ACC112 (cell line): ENCODE results near the gene MYO7B.

Experiments
- H2AFZ ChIP-seq: fragments of 200-600 bp; sonication (generic); one replicate; pipeline ENCODE4 v1.6.0; 2017; ENCODE audit warnings: antibody characterized with exemption, low read length; ENCODE audit not compliant: unreplicated experiment
- H3K27ac ChIP-seq: fragments of 200-600 bp; sonication (generic); 2 replicates; pipeline ENCODE4 v1.5.1; 2014; ENCODE audit warnings: low read depth, mild to moderate bottlenecking, antibody characterized with exemption, low read length, moderate library complexity
- H3K27me3 ChIP-seq: fragments of 200-600 bp; sonication (generic); 2 replicates; pipeline ENCODE4 v1.6.1; 2014; ENCODE audit warnings: mild to moderate bottlenecking, antibody characterized with exemption, low read length, moderate library complexity, mixed read lengths; ENCODE audit not compliant: insufficient read depth
- H3K36me3 ChIP-seq: fragments of 200-600 bp; sonication (generic); 2 replicates; pipeline ENCODE4 v1.6.1; 2016; ENCODE audit warnings: mild to moderate bottlenecking, antibody characterized with exemption, low read length, moderate library complexity, mixed read lengths; ENCODE audit not compliant: insufficient read depth
- H3K4me1 ChIP-seq: fragments of 200-600 bp; sonication (generic); one replicate; pipeline ENCODE4 v1.6.1; 2016; ENCODE audit warnings: low read length, mixed read lengths; ENCODE audit not compliant: insufficient read depth, unreplicated experiment, control insufficient read depth
- H3K4me3 ChIP-seq: fragments of 200-600 bp; sonication (generic); 2 replicates; pipeline ENCODE4 v1.5.1; 2014; ENCODE audit warnings: mild to moderate bottlenecking, low read depth, low read length
- H3K79me2 ChIP-seq: fragments of 200-600 bp; sonication (generic); one replicate; pipeline ENCODE4 v1.6.0; 2016; ENCODE audit warnings: low read length; ENCODE audit not compliant: control insufficient read depth, unreplicated experiment, insufficient read depth

The MYO7B gene

DNA sequence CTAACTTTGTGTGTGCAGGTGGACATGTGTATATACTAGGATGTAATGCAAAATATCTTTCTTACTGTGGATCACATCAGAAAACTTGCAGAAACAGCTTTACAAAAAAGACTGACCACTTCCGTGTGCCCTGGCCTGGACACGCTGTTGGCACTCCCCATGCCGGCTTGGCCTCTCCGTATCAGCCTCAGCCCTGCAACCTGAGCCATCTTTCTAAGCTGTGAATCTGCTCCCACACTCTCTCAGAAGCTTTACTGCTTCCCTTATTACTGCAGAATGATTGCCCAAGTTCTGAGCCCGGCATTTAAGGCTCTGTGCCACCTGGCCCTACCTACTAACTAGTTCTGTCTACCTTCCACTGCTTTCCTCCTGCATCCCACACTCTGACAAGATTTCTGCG, 37.8 kb downstream of the MYO7B start:
- Histone ChIP-seq H3K27ac (no peak overlapping the region), H3K4me1 (peaks cover 44% of the 10 kb centered on the region), H2AFZ (no peak overlapping the region), H3K36me3 (no peaks in the 10 kb centered on the region), H3K4me3 (no peak overlapping the region), H3K27me3 (no peaks in the 10 kb centered on the region), H3K79me2 (no peaks in the 10 kb centered on the region)

DNA sequence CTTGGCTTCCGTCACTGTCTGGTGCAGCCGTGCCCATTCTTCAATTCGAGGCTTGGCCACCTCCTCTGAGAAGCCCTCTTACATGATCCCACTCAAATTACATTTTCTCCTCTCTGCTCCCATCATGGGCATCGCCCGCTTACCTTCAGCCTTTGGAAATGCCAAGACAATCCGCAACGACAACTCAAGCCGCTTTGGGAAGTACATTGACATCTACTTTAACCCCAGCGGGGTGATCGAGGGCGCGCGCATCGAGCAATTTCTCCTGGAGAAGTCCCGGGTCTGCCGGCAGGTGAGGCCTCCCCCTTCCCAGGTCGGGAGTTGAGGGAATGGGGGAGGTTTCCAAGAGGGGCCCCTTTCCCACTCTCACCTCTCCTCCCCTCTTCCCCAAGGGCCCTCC, 38.3 kb downstream of the MYO7B start:
- Histone ChIP-seq H3K27ac (no peak overlapping the region), H3K36me3 (no peaks in the 10 kb centered on the region), H3K4me1 (peaks cover 40% of the 10 kb centered on the region)

DNA sequence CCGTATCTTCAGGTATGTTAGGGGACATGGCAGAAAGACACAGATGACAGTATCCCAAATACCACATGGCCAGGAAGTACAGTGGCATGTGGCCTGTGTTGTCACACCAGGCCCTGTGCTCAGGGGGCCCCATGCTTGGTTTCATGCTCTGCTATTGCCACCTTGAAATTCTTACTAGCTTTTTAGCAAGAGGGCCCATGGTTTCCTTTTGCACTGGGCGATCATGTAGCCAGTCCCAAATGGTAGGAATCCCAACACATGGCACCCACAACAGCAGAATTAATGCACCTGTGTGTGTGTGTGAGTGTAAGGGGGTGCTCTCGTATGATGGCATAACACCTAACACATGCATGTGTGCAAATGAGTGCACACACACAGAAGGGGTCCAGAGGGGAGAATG, 39.2 kb downstream of the MYO7B start:
- Histone ChIP-seq H3K4me1 (peaks cover 31% of the 10 kb centered on the region), H3K79me2 (no peaks in the 10 kb centered on the region), H3K27ac (no peak overlapping the region), H3K27me3 (no peaks in the 10 kb centered on the region), H3K36me3 (no peaks in the 10 kb centered on the region), H2AFZ (no peak overlapping the region), H3K4me3 (no peak overlapping the region)

More for the DNA sequence above, 38.3 kb downstream of the MYO7B start:
- no peak overlapping the region for H3K4me3 ChIP-seq
- H3K79me2 ChIP-seq = no peaks in the 10 kb centered on the region
- no peak overlapping the region for H2AFZ ChIP-seq
- H3K27me3 ChIP-seq = no peaks in the 10 kb centered on the region

DNA sequence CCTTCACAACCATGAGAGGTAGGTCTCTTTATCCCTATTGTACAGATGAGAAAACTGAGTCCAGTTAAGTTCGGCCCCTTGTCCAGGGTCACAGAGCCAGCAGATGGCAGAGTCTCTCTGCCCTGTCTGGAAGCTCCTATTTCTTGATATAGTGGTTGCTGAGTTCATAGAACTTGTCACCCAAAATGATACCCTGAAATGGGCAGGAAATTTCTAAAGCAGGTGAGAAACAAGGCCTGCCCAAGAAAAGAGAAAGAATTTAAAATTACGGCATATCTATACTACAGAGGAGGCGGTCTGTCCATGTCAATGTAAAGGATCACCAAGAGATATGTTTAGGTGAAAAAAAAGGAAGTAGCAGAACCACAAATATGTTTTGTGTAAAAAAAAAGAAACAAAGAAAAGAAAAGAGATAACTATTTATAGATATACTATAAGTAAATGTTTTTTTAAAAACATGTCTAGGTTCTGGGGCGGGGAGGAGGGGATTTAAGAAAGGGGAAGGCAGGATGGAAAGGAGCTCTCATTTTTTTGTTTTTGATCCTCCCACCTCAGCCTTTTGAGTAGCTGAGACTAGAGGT, 39.8 kb downstream of the MYO7B start:
- Histone ChIP-seq H2AFZ (no peak overlapping the region), H3K27ac (no peak overlapping the region), H3K27me3 (no peaks in the 10 kb centered on the region), H3K79me2 (no peaks in the 10 kb centered on the region), H3K4me3 (no peak overlapping the region), H3K36me3 (no peaks in the 10 kb centered on the region), H3K4me1 (peaks cover 24% of the 10 kb centered on the region)

DNA sequence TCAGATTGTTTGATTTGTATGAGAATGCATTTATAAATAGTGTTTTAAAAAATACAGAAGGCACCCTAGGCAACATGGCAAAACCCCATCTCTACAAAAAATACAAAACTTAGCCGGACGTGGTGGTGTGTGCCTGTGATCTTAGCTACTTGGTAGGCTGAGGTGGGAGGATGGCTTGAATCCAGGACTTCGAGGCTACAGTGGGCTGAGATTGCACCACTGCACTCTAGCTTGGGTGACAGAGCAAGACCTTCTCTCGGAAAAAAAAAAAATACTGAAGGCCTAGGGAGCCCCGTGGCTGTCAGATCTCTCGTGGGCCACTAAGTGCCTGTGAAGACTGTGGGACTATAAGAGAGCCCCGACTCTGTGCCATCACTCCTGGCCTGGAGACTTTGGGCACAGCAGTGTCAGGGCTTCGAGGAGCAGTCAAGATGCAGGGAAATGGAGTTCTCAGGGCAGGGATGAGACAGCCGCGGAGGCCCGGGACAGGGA, 40.5 kb downstream of the MYO7B start:
- Histone ChIP-seq H3K4me3 (0 out of 2 replicates have a peak overlapping the region, but pooled peaks have one; percentile 13), H3K27me3 (no peaks in the 10 kb centered on the region), H3K27ac (peak overlapping the region; percentile 64), H3K36me3 (no peaks in the 10 kb centered on the region), H2AFZ (no peak overlapping the region), H3K4me1 (peaks cover 17% of the 10 kb centered on the region), H3K79me2 (no peaks in the 10 kb centered on the region)

DNA sequence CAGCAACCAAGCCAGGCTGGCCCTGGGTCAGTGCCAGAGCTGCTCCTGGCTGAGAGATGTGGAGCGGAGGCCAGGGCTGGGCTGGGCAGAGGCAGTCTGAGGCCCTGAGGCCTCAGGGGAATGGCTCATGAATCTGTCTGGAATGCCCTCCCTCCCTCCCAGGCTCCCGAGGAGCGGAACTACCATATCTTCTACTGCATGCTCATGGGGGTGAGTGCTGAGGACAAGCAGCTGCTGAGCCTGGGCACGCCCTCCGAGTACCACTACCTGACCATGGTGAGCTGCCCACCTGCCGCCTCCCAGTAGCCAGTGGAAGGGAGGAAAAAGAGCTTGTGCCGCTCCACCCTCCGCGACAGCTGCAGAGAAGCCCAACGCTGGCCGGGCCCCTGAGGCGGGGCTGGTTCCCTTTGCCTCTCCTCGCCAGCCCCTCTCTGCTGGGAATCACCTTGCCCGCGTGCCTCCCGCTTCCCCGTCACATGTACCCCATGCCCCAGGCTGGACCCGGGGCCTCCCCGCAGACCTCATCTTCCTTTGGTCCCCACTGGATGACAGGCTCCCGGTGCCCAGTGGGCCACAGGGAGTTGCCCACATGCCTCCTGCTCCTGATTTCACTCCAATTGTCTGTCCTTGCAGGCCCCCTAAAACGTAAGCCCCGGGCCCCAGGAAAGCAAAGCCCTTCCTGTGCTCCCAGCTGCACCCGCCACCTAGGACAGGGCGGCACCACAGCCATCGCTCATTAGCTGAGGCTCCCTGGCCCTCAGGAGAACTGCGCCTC, 41.1 kb downstream of the MYO7B start:
- Histone ChIP-seq H3K4me3 (0 out of 2 replicates have a peak overlapping the region, but pooled peaks have one; percentile 13), H3K79me2 (no peaks in the 10 kb centered on the region), H2AFZ (no peak overlapping the region), H3K4me1 (peaks cover 15% of the 10 kb centered on the region), H3K27ac (peak overlapping the region; percentile 64), H3K36me3 (no peaks in the 10 kb centered on the region), H3K27me3 (no peaks in the 10 kb centered on the region)

DNA sequence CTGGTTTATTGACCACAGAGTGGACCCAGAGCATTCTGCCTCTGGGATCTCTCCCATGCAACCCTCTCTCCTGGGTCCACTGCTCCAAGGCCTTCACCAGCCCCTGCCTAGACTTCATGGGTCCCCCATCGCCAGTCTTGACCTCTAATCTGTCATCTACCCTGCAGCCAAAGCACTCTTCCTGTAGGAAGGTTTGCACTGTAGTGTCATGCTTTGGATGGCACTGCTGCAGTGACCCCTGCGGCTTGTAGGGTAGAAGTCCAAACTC, 41.7 kb downstream of the MYO7B start:
- Histone ChIP-seq H3K4me1 (peaks cover 15% of the 10 kb centered on the region), H3K27me3 (no peaks in the 10 kb centered on the region), H3K36me3 (no peaks in the 10 kb centered on the region), H3K27ac (no peak overlapping the region), H3K4me3 (no peak overlapping the region), H3K79me2 (no peaks in the 10 kb centered on the region), H2AFZ (no peak overlapping the region)

DNA sequence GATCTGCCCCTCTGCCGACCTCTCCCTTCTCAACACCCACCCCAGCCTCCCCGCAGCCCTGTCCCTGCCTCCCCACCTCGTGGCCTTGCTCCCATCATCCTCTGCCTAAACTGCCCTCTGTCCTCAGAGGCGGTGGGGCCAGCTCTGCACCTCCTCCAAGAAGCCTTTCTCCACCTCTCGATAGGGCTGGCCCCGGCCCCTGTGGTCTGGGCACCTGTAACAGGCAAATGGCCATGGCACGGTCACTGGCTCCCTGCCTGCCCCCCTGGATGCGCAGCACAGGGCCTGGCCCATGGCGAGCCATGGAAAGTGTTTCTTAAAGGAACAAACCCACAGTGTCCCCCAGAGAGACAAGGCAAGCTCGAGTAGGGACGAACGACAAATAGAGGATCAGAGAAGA, 42.0 kb downstream of the MYO7B start:
- Histone ChIP-seq H3K27ac (no peak overlapping the region), H3K4me1 (peaks cover 15% of the 10 kb centered on the region), H3K36me3 (no peaks in the 10 kb centered on the region), H3K79me2 (no peaks in the 10 kb centered on the region), H3K27me3 (no peaks in the 10 kb centered on the region), H2AFZ (no peak overlapping the region), H3K4me3 (no peak overlapping the region)

DNA sequence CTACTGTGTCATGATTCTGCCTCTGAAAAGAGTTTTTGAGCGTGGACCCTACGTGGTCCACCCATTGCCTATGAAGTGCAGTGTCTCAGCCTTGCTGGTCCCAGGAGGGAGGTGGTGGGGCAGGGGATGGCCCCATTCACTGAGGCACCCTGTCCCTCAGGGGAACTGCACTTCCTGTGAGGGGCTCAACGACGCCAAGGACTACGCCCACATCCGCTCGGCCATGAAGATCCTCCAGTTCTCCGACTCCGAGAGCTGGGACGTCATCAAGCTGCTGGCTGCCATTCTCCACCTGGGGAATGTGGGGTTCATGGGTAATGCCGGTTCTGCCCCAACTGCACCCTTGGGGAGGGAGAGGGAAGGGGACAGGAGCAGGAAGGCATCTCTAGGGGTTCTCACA, 42.5 kb downstream of the MYO7B start:
- no peaks in the 10 kb centered on the region for H3K36me3 ChIP-seq
- H3K27ac ChIP-seq = no peak overlapping the region
- H3K27me3 ChIP-seq = no peaks in the 10 kb centered on the region
- H3K79me2 ChIP-seq = no peaks in the 10 kb centered on the region
- H3K4me1 ChIP-seq = peaks cover 15% of the 10 kb centered on the region
- no peak overlapping the region for H3K4me3 ChIP-seq
- H2AFZ ChIP-seq = no peak overlapping the region

DNA sequence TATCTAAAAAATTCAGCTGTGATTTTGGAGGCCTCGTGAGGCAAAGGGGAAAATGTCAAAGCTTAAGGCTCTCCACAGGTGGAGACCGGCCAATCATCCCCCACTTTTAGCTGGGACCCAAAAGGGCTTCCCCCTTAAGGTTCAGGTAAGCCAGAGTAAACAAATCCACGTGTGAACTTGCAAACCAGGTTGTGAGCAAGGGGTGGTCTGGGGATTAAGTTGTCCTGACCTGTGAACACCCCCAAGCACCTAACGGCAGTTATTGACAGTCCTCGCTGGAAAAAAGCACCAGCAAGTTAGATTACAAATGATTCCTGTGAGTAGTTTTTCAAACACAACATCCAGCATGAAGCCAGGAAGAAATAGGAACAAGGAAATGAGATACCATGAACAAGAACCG, 42.9 kb downstream of the MYO7B start:
- Histone ChIP-seq H3K4me1 (peaks cover 15% of the 10 kb centered on the region), H2AFZ (no peak overlapping the region), H3K27me3 (no peaks in the 10 kb centered on the region), H3K4me3 (no peak overlapping the region), H3K79me2 (no peaks in the 10 kb centered on the region), H3K36me3 (no peaks in the 10 kb centered on the region), H3K27ac (no peak overlapping the region)

DNA sequence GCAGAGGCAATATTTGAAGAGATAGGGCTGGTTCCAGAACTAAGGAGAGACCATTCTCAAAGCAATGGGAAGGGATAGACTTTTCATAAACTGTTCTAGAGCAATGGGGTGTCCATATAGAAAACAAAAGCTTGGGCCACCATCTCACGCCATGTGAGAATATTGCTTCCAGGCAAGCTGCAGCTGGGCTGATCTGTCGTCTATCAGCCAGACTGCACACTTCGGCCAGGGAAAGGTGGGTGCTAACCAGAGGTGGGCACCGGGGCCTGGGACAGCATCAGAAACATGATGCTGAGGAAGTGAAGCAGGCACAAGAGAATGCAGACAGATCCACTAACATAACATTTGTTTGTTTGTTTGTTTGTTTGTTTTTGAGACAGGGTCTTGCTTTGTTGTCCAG, 43.7 kb downstream of the MYO7B start:
- H3K4me1 ChIP-seq = peaks cover 15% of the 10 kb centered on the region

More for the DNA sequence above, 43.7 kb downstream of the MYO7B start:
- Histone ChIP-seq H3K36me3 (no peaks in the 10 kb centered on the region), H2AFZ (no peak overlapping the region), H3K27ac (no peak overlapping the region), H3K27me3 (no peaks in the 10 kb centered on the region), H3K4me3 (no peak overlapping the region), H3K79me2 (no peaks in the 10 kb centered on the region)
